Esophagus muscularis mucosa (tissue), 4 donors: ENCODE data around the gene ATP8B3. TPM values are rescaled to one million over a fixed set of nuclear protein-coding genes. Genes with fewer than 3 reads are reported as not detected.

ENCODE experiments used
- DNase-seq: peaks from one replicate; pipeline ENCODE4 v3.0.0-alpha.2; 2017; ENCODE audit errors: extremely low spot score
- H3K27ac ChIP-seq, 4 donors: fragments of 200-600 bp; sonication (generic); replicated peaks in 1 of 4; 1 replicate in 3 of 4; 2 replicates in 1 of 4; pipeline ENCODE4 v1.5.1; 2016 to 2019; ENCODE audit warnings: mild to moderate bottlenecking in 1 of 4
- H3K27me3 ChIP-seq, 4 donors: fragments of 200-600 bp; sonication (generic); one replicate each; pipeline versions ENCODE4 v1.5.1 to v1.6.0; 2016 to 2019
- H3K36me3 ChIP-seq, 4 donors: fragments of 200-600 bp; sonication (generic); one replicate each; pipeline ENCODE4 v1.5.1; 2016 to 2019
- H3K4me1 ChIP-seq, 4 donors: fragments of 200-600 bp; sonication (generic); one replicate each; pipeline ENCODE4 v1.5.1; 2016 to 2019
- H3K4me3 ChIP-seq, 4 donors: fragments of 200-600 bp; sonication (generic); 1 replicate in 2 of 4; 2 replicates in 2 of 4; pipeline ENCODE4 v1.5.1; 2016 to 2019; ENCODE audit warnings: mild to moderate bottlenecking in 4 of 4, moderate library complexity in 1 of 4
- H3K9me3 ChIP-seq, 4 donors: fragments of 200-600 bp; sonication (generic); 1 replicate in 3 of 4; 2 replicates in 1 of 4; pipeline ENCODE4 v1.5.1; 2016 to 2019
- EP300 ChIP-seq: sonication (generic); formaldehyde crosslinking; IDR thresholded peaks from one replicate; pipeline ENCODE4 v1.6.1; 2017; ENCODE audit warnings: antibody characterized with exemption
- POLR2A ChIP-seq: fragments of 450-650 bp; IDR thresholded peaks from one replicate; pipeline ENCODE4 v1.6.1; 2017; ENCODE audit warnings: antibody characterized with exemption, moderate library complexity, mild to moderate bottlenecking, low read depth
- POLR2AphosphoS5 ChIP-seq, 2 donors: sonication (generic); formaldehyde crosslinking; IDR thresholded peaks; one replicate each; pipeline ENCODE4 v1.6.1; 2017; ENCODE audit warnings: antibody characterized with exemption in 2 of 2
- WGBS: methylation state at CpG from one replicate; pipeline ENCODE4 v1.1.5; 2018; 5-methylcytosine and 5-hydroxymethylcytosine counted together
- intact Hi-C: fragments of 100-400 bp; cut with DNase I; formaldehyde crosslinking; loops from one replicate; pipeline ENCODE4 v1.15.1; 2023
- total RNA-seq, 4 donors: library from RNA; depleted of rRNA; stranded (reverse); fragments of >200 nt; gene quantifications; one replicate each; pipeline versions ENCODE4 v1.1.0 to v1.2.1, GENCODE V29; 2016
- TF ChIP-seq, protein P1 (sequence below), 3 experiments: fragments of 200-600 bp in 2 of 3; fragments of 450-650 bp in 1 of 3; sonication (generic) in 2 of 3; IDR thresholded peaks; one replicate each; pipeline ENCODE4 v1.5.1; 2017 to 2019; ENCODE audit warnings: antibody characterized with exemption in 3 of 3, mild to moderate bottlenecking in 2 of 3, moderate library complexity in 1 of 3

ATP8B3 gene
- total RNA-seq, 4 donors from 2014 or later = 0.19 to 0.92 (median 0.66) TPM

DNA sequence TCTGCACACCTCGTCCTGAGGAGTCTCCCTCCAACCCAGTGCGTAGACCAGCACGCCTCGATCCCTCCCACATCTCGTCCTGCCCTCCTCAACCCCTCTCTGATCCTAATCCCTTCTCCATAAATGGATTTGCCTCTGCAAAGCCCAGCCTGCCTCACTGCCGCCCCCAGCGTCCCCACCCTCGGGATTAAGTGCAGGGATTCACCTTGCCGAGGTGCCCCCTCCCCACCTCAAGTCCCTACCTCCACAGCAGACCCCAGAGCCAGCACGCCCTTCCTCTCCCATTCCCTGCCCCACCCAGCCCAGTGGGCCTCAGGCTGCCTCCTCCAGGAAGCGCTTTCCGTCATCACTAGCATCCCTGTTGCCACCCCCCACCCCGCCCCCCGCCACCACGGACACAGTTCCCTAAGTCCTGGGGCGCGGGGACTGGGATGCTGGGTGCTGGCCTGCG, 47.3 kb upstream of the ATP8B3 start:
- intact Hi-C loops = no loop called here
- DNase-seq = no peak
- Histone ChIP-seq H3K27ac (peak overlapping the region; percentile 54 to 89 (median 72)), H3K27me3 (peaks cover 0 to 67% (median 10%) of the 10 kb centered on the region in 4 donors), H3K9me3 (no peaks in the 10 kb centered on the region), H3K4me3 (peak overlapping the region in 2 of 4 donors; percentile 0 to 83), H3K4me1 (peaks cover 67 to 89% (median 85%) of the 10 kb centered on the region in 4 donors), H3K36me3 (peaks cover 0 to under 1% (median 0%) of the 10 kb centered on the region in 4 donors)
- TF ChIP-seq, protein P1, sequence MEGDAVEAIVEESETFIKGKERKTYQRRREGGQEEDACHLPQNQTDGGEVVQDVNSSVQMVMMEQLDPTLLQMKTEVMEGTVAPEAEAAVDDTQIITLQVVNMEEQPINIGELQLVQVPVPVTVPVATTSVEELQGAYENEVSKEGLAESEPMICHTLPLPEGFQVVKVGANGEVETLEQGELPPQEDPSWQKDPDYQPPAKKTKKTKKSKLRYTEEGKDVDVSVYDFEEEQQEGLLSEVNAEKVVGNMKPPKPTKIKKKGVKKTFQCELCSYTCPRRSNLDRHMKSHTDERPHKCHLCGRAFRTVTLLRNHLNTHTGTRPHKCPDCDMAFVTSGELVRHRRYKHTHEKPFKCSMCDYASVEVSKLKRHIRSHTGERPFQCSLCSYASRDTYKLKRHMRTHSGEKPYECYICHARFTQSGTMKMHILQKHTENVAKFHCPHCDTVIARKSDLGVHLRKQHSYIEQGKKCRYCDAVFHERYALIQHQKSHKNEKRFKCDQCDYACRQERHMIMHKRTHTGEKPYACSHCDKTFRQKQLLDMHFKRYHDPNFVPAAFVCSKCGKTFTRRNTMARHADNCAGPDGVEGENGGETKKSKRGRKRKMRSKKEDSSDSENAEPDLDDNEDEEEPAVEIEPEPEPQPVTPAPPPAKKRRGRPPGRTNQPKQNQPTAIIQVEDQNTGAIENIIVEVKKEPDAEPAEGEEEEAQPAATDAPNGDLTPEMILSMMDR (IDR thresholded peaks at IDR 0.05) = no peak
- TF ChIP-seq EP300 (no peak), POLR2A (no peak), POLR2AphosphoS5 (IDR thresholded peaks at IDR 0.05) (no peak)
- 40% methylated on average over 15 of the region's 18 CpGs for WGBS

DNA sequence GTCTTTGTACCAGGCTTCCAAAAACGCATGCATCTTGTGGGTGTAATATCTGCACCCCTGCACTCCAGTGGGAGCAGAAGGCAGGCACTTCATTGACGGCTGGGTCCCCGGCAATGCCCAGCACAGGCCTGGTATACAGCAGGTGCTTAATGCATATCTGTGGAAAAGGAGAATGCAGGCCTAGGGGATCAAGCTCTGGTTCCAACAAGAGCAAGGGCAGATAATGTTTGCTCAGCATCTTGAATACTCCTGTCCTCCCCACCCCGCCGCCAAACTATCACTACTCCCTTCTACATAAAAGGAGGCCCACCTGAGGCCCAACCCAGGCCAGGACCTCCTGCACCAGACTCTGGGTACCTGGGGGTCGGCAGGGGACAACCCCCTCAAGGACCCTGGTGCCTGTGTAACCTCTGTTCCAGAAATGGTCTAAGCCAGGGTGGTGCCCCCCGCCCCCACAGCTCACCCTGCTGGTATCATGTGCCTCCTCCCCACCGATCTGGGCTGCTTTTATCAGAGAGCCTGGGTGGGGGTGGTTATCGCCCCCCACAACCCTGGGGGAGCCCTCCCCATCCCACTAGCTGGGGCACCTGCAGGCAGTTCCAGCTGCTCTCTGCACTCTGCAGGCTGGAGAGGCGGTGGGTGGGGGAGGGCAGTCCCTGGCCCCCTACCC, 46.5 kb upstream of the ATP8B3 start:
- Histone ChIP-seq H3K9me3 (no peaks in the 10 kb centered on the region), H3K27me3 (peaks cover 0 to 75% (median 10%) of the 10 kb centered on the region in 4 donors), H3K27ac (peak overlapping the region; percentile 75 to 91 (median 86)), H3K4me1 (peaks cover 75 to 95% (median 91%) of the 10 kb centered on the region in 4 donors), H3K36me3 (peaks cover 0 to 5% (median 0%) of the 10 kb centered on the region in 4 donors), H3K4me3 (no peak overlapping the region)
- no peak for TF ChIP-seq EP300
- TF ChIP-seq POLR2AphosphoS5 (IDR thresholded peaks at IDR 0.05) = no peak
- no peak for TF ChIP-seq POLR2A
- TF ChIP-seq, protein P1 (IDR thresholded peaks at IDR 0.05) = no peak
- intact Hi-C loops = no loop called here
- WGBS = 64% methylated on average over 6 of the region's 10 CpGs
- no peak for DNase-seq

GRCh38 chr19:1857648-1858326, 45.7 kb upstream of the ATP8B3 start:
- Histone ChIP-seq H3K4me1 (peaks cover 80 to 100% (median 98%) of the 10 kb centered on the region in 4 donors), H3K9me3 (no peaks in the 10 kb centered on the region), H3K27me3 (peaks cover 0 to 83% (median 10%) of the 10 kb centered on the region in 4 donors), H3K27ac (peak overlapping the region; percentile 75 to 91 (median 86)), H3K4me3 (peak overlapping the region; percentile 52 to 65 (median 54)), H3K36me3 (peaks cover 0 to 5% (median 0%) of the 10 kb centered on the region in 4 donors)
- TF ChIP-seq EP300 (no peak), POLR2A (no peak)
- TF ChIP-seq, protein P1 (IDR thresholded peaks at IDR 0.05) = no peak
- intact Hi-C loops = no loop called here
- no peak for DNase-seq
- WGBS = 37% methylated on average over 15 of the region's 16 CpGs

DNA sequence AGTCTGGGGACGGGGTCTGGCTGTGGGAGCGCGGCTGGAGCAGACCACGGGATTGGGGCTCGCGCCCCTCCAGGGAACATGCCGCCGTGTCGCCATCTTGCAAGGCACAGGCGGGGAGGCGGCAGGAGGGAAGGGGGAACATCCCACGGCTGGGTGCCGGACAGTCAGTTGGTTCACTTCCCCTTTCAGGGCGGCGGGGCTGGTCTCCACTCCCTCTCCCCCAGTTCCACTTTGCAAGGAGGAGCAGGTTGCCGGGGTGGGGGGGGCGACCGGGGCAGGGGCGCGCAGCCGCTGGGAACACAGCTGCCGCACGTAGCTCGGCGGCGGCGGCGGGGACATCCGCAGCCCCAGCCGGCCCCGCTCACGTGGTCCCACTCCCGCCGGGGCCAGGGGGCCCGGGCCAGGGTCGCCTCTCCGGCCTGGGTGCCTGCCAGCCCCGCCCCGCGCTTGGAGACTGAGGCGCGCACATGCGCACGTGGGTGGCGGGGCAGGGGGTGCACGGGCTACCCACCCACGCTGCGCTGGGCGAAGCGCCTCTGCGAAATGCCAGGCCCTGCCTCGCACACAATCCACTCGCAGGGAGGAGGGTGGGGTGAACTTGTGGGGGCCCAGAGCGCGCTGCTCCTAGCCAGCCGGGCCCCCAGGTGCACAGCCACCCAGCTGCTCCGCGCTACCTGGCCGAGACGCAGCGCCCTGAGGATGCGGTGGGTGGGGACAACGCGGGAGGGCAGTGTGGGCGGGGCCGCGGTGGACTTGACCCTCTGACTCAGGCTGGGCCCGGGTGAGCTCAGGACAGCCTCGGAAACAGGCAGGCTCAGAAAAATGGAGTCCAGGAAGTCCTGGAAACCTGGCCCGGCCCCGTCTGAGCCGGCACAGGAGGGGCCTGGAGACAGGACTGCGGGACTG, 44.9 kb upstream of the ATP8B3 start:
- Histone ChIP-seq H3K36me3 (peaks cover 0 to 5% (median 0%) of the 10 kb centered on the region in 4 donors), H3K4me3 (peak overlapping the region; percentile 52 to 65 (median 54)), H3K27ac (peak overlapping the region; percentile 75 to 91 (median 86)), H3K27me3 (peaks cover 0 to 85% (median 10%) of the 10 kb centered on the region in 4 donors), H3K9me3 (no peaks in the 10 kb centered on the region), H3K4me1 (peaks cover 77 to 100% (median 99%) of the 10 kb centered on the region in 4 donors)
- intact Hi-C loops = no loop called here
- WGBS = 3% methylated on average over 22 of the region's 73 CpGs
- TF ChIP-seq EP300 = no peak
- TF ChIP-seq POLR2A = no peak
- TF ChIP-seq POLR2AphosphoS5 (IDR thresholded peaks at IDR 0.05) = peak; percentile 26 to 56
- TF ChIP-seq, protein P1 (IDR thresholded peaks at IDR 0.05) = no peak
- peak; percentile 96 for DNase-seq
